ENCODE results near the gene RYR1. TPM values are rescaled to one million over a fixed set of nuclear protein-coding genes. Genes with fewer than 3 reads are reported as not detected.
"Not testable (repeated sequence)": the region's sequence is repeated elsewhere in the genome, so short reads cannot be mapped to it uniquely, and the experiment has no call there.

RYR1 gene
- total RNA-seq, 1 donor: not detected

GRCh38 chr19:38587562-38587961 lies 154.1 kb downstream of the RYR1 start:
- DNase-seq (ENCODE audit: low read depth): no peak
- TF ChIP-seq, protein P1, sequence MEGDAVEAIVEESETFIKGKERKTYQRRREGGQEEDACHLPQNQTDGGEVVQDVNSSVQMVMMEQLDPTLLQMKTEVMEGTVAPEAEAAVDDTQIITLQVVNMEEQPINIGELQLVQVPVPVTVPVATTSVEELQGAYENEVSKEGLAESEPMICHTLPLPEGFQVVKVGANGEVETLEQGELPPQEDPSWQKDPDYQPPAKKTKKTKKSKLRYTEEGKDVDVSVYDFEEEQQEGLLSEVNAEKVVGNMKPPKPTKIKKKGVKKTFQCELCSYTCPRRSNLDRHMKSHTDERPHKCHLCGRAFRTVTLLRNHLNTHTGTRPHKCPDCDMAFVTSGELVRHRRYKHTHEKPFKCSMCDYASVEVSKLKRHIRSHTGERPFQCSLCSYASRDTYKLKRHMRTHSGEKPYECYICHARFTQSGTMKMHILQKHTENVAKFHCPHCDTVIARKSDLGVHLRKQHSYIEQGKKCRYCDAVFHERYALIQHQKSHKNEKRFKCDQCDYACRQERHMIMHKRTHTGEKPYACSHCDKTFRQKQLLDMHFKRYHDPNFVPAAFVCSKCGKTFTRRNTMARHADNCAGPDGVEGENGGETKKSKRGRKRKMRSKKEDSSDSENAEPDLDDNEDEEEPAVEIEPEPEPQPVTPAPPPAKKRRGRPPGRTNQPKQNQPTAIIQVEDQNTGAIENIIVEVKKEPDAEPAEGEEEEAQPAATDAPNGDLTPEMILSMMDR (IDR thresholded peaks at IDR 0.05; ENCODE audit: insufficient read depth, low read length): no peak

GRCh38 chr19:38588041-38588440 lies 154.6 kb downstream of the RYR1 start:
- DNase-seq (ENCODE audit: low read depth): no peak
- no peak overlapping the region for H3K4me3 ChIP-seq (ENCODE audit: low read depth, low read length)
- TF ChIP-seq, protein P1 (IDR thresholded peaks at IDR 0.05; ENCODE audit: insufficient read depth, low read length): no peak

More at GRCh38 chr19:38587562-38587961, 154.1 kb downstream of the RYR1 start:
- H3K4me3 ChIP-seq (ENCODE audit: low read depth, low read length): no peak overlapping the region

- TF ChIP-seq, protein P1 (IDR thresholded peaks at IDR 0.05; ENCODE audit: insufficient read depth, low read length): peak; percentile 3
Measured at GRCh38 chr19:38592940-38593339, 159.4 kb downstream of the RYR1 start.

DNA sequence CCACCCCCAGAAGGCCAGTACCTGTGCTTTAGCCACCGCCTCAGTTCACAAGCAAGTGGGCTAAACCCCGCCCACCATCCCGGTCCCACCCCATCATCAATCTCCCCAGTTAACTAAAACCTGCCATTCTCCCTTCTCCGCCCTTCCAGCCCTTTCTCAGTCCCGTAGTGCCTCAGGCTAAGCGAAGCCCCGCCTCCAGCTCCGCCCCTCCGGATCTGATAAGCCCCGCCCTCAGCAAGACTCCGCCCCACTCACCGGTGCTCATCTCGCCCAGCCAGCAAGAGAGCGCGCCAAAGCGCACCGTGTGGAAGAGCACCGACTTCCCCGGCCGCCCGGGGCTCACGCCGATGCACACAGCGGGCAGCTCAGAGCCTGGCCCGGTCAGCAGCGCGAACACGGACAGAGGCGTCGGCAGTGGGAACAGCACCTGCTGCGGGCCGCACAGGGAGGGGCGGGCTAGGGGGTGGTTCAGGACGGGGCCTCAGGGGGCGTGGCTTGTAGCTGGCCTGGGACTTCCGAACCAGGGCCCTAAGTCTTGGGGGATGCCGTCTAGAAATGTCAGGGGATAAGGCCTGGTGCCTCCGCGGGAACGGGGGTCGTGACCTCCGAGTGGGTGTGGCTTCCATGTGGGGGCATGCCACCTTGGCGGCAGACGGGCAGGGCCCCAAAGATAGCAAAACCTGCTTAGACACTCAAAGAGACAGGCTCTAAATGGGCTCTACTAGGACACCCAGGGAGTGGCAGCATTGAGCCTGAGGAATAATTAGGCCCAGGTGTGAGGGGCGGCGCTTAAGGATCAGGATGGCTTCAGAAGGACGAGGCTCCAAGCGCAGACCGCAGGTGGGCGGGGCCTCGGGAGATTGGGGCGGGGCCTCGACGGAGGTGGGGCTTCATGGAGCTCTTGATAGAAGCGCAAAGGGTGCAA lies 162.8 kb downstream of the RYR1 start:
- no peak overlapping the region for H3K4me3 ChIP-seq (ENCODE audit: low read depth, low read length)
- TF ChIP-seq, protein P1 (IDR thresholded peaks at IDR 0.05; ENCODE audit: insufficient read depth, low read length): no peak
- no peak for DNase-seq (ENCODE audit: low read depth)

More at GRCh38 chr19:38592940-38593339, 159.4 kb downstream of the RYR1 start:
- H3K4me3 ChIP-seq (ENCODE audit: low read depth, low read length): no peak overlapping the region
- no peak for DNase-seq (ENCODE audit: low read depth)

DNA sequence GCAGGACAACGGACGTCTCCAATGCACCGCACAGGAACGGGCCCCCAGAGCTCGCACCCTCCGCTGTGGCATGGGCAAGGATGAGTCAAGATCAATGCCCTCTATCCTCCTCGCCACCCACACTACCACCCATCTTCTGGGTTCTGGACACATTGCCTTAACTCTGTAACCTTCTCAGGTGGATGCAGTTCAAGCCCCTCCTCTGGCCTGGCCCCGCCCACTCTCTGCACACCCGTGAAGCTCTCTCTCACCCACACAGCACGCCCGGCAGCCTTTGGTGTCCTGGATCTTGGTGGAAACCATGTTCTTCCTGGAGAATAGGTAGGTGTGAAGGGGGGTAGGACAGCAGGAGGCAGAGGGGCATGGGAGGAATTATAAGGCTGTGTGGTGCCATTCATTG lies 163.6 kb downstream of the RYR1 start:
- DNase-seq (ENCODE audit: low read depth): no peak
- TF ChIP-seq, protein P1 (IDR thresholded peaks at IDR 0.05; ENCODE audit: insufficient read depth, low read length): no peak

GRCh38 chr19:38599722-38600121 lies 166.2 kb downstream of the RYR1 start:
- DNase-seq (ENCODE audit: low read depth): no peak
- TF ChIP-seq, protein P1 (IDR thresholded peaks at IDR 0.05; ENCODE audit: insufficient read depth, low read length): no peak
- no peak overlapping the region for H3K4me3 ChIP-seq (ENCODE audit: low read depth, low read length)

More for the DNA sequence above, 163.6 kb downstream of the RYR1 start:
- H3K4me3 ChIP-seq (ENCODE audit: low read depth, low read length): no peak overlapping the region

GRCh38 chr19:38602856-38603255 lies 169.4 kb downstream of the RYR1 start:
- not testable (repeated sequence) for H3K4me3 ChIP-seq (ENCODE audit: low read depth, low read length); DNase-seq (ENCODE audit: low read depth)

Measured in fibroblast of the aortic adventitia (primary cell).